Measurements from ENCODE around the gene TRPV2.
A peak's percentile ranks its signal among the peaks of the same experiment; 100 is the strongest.
"Not testable (repeated sequence)": the region's sequence is repeated elsewhere in the genome, so short reads cannot be mapped to it uniquely, and the experiment has no call there.

The TRPV2 gene, protein sequence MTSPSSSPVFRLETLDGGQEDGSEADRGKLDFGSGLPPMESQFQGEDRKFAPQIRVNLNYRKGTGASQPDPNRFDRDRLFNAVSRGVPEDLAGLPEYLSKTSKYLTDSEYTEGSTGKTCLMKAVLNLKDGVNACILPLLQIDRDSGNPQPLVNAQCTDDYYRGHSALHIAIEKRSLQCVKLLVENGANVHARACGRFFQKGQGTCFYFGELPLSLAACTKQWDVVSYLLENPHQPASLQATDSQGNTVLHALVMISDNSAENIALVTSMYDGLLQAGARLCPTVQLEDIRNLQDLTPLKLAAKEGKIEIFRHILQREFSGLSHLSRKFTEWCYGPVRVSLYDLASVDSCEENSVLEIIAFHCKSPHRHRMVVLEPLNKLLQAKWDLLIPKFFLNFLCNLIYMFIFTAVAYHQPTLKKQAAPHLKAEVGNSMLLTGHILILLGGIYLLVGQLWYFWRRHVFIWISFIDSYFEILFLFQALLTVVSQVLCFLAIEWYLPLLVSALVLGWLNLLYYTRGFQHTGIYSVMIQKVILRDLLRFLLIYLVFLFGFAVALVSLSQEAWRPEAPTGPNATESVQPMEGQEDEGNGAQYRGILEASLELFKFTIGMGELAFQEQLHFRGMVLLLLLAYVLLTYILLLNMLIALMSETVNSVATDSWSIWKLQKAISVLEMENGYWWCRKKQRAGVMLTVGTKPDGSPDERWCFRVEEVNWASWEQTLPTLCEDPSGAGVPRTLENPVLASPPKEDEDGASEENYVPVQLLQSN

DNA sequence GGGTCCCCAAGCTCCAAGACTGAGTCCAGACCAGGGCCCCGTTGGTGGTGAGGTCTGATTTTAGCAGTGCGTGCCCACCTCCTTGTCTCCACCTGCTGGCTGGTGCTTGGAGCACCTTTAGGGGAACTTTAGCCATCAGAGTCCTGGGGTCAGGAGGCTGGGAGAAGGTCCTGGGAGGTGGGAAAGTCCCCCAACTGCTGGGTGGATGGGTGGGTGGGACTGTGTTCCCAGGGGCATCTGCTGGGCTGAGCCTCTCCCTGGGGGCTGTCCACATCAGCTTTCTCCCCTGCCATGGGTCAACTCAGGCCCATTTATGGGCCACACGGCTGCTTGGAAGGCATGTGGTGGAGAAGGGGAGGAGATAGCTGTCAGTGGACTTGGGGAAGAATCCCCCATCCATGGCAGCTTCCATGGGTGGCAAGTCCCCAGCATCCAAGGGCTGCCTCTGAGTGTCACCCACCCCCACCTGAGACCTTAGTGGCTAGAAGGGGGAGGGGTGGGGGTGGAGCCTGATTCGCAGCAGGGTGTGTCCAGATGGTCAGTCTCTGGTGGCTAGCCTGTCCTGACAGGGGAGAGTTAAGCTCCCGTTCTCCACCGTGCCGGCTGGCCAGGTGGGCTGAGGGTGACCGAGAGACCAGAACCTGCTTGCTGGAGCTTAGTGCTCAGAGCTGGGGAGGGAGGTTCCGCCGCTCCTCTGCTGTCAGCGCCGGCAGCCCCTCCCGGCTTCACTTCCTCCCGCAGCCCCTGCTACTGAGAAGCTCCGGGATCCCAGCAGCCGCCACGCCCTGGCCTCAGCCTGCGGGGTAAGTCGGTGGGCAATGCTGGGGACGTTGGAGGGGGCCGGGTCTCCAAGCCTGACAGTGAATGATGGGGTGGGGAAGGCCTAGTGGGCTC is at the start of gene TRPV2:
TSS of gene TRPV2 (plus strand) at position 541 of the 894 bp plus-strand sequence. CDS start 2,098 bp downstream, outside the sequence.
- peak; percentile 54 for DNase-seq

DNA sequence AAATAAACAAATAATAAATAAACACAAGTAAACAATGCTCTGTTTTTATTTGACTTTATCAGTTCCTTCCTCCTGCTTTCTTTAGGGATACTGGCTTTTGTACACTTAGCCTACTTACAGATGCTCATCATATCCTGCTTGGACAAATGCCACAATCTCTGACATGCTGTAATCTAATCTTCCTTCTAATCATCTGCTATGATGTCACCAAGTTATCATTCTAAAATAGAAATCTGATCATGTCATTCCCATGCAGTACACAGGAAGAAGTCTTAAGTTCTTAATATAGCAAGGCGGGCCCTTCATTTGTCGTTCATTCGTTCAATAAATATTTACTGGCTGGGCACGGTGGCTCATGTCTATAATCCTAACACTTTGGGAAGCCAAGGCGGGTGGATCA is 43.6 kb upstream of the TRPV2 start:
- peak; percentile 61 for DNase-seq

DNA sequence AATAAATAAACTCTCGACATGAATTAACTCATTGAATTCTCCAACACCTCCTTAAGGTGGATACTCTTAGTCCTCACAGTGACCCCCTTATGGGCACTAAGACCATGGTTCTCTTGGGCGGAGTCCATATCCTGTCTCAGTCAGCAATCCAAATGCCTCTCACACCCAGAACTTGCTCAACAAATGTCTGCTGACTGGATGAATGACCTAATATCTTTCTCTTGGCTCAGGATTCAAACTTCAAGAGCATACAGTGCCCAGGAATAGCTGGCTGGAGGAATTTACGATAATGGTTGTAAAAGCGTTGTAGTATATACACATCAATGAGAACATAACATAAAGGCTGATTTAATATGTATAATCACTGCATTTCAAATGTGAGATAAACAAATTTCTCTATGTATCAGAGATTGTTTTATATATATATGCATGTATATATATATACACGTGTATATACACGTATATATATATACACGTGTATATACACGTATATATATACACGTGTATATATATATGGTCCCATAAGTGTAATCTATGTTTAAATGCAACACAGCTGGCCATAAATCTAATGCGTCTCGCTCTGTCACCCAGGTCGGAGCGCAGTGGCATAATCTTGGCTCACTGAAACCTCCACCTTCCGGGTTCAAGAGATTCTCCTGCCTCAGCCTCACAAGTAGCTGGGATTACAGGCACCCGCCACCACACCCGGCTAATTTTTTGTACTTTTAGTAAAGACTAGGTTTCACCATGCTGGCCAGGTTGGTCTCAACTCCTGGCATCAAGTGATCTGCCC is 41.0 kb upstream of the TRPV2 start:
- peak; percentile 46 for DNase-seq

DNA sequence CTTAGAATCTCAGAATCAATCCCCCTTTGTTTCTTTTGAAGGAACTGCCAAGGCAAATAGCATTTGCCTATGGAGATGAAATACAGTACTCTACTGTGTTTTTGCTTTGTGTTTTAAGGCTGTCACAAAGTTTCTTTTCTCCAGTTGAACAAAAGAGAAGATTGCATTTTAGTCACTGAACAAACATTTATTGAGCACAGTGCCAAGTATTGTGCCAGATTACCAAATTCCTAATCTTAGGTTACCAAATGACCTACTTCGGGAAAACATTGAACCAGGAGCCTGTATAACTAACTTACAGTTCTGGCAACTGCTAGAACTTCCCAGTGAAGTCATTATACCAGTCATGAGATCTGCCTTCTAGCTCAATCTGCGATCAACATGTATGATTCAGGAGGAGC is 37.4 kb upstream of the TRPV2 start:
- DNase-seq: no peak

DNA sequence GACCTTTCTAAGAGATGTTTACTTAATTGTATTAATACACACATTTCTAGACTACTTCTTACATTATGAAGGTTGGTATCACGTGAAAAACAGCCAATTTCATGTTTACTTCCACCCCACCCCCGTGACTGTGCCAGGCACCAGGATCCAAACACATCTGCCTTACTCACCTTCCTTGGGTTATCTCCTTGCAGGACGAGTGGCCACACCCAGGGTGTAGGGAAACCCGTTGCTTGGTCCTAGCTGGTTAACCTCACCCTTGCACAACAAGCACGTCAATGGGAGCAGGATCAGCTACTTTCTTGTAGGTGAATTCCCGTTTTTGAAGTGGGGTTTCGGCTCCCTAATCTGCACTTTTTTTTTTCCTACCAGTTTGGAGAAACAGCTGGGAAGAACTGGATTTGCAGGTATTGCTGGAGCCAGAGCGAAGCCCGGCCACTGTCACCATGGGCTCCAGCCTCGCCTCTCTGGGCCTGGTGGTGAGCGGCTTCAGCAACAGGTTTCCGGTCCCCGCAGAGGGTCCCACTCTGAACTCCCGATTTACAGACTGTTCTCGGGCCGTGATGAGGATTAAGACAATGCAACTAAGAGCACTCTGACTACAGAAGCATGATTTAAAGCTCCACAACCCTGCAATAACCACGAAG is 36.6 kb upstream of the TRPV2 start:
- no peak for DNase-seq

DNA sequence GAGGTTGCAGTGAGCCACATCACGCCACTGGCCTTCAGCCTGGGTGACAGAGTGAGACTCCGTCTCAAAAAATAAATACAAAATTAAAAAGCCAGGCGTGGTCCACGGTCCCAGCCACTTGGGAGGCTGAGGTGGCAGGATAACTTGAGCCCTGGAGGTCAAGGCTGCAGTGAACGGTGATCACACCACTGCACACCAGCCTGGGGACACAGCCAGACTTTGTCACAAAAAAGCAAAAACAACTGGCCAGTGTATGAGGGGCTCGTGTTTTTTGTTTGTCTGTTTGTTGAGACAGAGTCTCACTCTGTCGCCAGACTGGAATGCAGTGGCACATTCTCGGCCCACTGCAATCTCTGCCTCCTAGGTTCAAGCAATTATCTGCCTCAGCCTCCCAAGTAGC is 35.7 kb upstream of the TRPV2 start:
- no peak for DNase-seq

DNA sequence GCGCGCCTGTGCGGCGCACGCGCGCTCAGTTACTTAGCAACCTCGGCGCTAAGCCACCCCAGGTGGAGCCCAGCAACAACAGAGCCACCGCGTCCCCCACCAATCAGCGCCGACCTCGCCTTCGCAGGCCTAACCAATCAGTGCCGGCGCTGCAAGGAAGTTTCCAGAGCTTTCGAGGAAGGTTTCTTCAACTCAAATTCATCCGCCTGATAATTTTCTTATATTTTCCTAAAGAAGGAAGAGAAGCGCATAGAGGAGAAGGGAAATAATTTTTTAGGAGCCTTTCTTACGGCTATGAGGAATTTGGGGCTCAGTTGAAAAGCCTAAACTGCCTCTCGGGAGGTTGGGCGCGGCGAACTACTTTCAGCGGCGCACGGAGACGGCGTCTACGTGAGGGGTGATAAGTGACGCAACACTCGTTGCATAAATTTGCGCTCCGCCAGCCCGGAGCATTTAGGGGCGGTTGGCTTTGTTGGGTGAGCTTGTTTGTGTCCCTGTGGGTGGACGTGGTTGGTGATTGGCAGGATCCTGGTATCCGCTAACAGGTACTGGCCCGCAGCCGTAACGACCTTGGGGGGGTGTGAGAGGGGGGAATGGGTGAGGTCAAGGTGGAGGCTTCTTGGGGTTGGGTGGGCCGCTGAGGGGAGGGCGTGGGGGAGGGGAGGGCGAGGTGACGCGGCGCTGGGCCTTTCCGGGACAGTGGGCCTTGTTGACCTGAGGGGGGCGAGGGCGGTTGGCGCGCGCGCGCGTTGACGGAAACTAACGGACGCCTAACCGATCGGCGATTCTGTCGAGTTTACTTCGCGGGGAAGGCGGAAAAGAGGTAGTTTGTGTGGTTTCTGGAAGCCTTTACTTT is 34.5 kb upstream of the TRPV2 start, which contains the start of gene UBB:
TSS of gene UBB (plus strand) at position 452 of the 856 bp plus-strand sequence. CDS start 817 bp downstream, outside the sequence.
- DNase-seq: peak; percentile 97

DNA sequence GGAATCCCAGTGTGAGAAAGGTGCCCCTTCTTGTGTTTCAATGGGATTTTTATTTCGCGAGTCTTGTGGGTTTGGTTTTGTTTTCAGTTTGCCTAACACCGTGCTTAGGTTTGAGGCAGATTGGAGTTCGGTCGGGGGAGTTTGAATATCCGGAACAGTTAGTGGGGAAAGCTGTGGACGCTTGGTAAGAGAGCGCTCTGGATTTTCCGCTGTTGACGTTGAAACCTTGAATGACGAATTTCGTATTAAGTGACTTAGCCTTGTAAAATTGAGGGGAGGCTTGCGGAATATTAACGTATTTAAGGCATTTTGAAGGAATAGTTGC is 33.9 kb upstream of the TRPV2 start:
- peak; percentile 78 for DNase-seq

DNA sequence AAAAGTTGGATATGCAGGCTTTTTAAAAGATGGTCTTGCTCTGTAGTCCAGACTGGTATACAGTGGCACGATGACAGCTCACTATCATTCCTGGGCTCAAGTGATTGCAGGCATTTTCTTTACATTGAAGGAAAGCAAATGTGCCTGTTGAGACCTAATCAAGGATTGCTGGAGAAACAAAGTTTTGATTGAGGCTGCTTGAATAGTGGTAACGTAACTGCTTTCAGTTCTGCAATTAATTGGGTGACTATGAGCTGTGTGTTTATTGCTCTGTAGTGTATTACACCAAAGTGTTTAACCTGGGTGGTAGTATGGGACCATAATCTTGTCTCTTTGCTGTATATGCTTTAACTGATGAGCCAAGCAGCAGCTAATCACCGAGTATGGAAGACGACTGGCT is 32.2 kb upstream of the TRPV2 start:
- DNase-seq: peak; percentile 42

DNA sequence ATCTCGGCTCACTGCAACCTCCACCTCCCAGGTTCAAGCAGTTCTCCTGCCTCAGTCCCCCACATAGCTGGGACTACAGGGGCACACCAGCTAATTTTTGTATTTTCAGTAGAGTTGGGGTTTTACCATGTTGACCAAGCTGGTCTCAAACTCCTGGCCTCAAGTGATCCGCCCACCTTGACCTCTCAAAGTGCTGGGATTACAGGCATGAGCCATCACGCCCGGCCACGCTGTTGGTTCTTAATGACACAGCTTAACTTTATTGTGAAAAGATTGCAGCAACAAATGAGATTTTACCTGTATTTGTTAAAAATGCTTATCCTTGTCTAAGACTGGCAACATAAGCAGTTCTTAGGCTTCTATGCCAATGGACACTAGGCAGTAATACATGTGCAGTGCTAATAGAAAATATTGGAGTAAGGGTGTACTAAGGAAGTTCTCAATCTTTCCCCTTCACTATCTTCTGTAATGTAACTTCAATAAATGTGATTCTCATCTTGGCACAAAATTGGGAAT is 31.5 kb upstream of the TRPV2 start:
- no peak for DNase-seq

DNA sequence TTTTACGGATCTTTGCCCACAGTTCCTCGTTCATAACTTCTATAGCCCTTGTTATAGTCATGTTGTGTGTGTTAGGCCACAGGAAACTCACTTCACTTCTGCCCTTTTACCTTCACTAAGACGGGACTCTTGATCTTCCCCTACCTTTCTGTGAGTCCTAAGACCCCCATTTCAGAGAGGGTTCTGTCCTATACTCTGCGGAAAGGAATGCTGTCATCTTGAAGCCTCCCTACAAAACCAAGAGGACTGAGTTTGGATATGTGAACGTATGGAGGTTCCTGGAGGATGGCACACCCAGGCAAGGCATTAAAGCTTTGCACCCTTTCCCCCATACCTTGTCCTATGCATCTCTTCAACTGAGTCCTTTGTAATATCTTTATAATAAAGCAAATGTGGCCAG is 30.8 kb upstream of the TRPV2 start:
- no peak for DNase-seq

DNA sequence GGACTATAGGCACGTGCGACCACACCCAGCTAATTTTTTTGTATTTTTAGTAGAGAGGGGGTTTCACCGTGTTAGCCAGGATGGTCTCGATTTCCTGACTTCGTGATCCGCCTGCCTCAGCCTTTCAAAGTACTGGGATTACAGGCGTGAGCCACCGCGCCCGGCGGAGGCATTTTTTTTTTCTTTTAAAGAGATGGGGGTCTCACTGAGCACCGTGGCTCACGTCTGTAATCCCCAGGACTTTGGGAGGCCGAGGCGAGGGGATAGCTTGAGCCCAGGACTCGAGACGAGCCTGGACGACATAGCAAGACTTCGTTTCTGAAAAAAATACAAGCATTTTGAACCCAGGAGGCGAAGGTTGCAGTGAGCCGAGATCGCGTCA is 29.3 kb upstream of the TRPV2 start:
- not testable (repeated sequence) for DNase-seq

DNA sequence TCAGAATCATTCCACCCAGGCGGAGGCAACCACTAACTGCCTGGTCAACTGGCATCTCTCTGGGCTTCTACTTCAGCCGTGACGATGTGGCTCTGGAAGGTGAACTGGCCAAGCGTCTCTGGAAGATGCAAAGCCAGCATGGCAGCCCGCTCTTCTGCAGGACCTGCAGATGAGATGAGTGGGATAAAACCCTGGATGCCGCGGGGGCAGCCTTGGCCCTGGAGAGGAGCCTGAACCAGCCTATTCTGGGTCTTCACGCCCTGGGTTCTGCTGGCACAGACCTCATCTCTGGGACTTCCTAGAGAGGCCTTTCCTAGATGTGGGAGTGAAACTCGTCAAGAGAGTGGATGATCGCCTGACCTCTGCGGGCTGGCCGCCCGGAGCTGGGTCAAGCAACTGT is 23.9 kb upstream of the TRPV2 start:
- no peak for DNase-seq

DNA sequence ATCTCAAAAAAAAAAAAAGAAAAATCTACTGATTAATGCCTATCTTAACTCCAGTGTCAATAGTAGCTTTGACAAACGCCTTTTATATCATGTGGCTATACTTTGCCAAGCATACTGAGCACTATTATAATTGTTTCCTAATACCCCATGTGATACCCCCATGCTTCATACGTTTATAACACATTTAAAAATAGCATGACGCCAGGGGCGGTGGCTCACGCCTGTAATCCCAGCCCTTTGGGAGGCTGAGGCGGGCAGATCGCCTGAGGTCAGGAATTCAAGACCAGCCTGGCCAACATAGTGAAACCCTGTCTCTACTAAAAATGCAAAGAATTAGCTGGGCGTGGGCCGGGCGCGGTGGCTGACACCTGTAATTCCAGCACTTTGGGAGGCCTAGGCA is 22.9 kb upstream of the TRPV2 start:
- not testable (repeated sequence) for DNase-seq

DNA sequence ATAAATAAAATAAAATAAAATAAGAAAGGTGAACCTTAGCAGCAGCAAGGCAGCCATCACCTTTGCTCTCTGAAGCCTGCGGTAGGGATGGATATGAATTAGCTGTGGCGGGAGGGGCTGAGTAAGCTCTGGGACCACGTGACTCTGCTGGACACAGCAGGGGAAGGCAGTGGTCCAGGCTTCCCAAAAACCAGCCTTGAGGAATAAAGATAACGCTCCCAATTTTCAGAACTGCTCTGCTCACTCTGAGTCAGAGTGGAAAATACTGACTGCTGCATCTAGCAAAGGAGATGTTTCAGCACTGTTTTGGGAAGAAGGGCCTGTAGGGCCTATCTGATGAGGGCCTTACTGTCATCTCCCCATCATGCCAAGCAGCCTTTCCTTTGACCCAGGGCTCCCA is 19.5 kb upstream of the TRPV2 start:
- DNase-seq: not testable (repeated sequence)

DNA sequence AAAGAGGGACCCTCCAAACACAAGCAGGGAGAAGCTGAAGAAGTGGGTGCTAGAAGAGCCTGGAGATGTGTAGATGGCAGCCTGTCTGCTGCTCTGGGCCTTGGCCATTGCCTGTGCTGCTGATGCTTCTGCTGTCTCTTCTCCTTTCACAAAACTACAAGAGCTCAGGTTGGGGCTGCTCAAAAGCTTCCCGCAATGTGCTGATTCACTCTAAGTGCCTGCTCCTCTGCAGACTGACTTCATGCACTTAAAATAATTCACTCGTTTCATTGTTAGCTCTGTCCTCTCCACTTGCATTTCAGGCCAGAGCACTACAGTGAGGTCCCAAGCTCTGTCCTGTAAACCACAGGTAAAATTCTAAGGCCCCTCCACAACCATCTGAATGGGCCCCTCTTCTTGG is 18.7 kb upstream of the TRPV2 start:
- DNase-seq: not testable (repeated sequence)

DNA sequence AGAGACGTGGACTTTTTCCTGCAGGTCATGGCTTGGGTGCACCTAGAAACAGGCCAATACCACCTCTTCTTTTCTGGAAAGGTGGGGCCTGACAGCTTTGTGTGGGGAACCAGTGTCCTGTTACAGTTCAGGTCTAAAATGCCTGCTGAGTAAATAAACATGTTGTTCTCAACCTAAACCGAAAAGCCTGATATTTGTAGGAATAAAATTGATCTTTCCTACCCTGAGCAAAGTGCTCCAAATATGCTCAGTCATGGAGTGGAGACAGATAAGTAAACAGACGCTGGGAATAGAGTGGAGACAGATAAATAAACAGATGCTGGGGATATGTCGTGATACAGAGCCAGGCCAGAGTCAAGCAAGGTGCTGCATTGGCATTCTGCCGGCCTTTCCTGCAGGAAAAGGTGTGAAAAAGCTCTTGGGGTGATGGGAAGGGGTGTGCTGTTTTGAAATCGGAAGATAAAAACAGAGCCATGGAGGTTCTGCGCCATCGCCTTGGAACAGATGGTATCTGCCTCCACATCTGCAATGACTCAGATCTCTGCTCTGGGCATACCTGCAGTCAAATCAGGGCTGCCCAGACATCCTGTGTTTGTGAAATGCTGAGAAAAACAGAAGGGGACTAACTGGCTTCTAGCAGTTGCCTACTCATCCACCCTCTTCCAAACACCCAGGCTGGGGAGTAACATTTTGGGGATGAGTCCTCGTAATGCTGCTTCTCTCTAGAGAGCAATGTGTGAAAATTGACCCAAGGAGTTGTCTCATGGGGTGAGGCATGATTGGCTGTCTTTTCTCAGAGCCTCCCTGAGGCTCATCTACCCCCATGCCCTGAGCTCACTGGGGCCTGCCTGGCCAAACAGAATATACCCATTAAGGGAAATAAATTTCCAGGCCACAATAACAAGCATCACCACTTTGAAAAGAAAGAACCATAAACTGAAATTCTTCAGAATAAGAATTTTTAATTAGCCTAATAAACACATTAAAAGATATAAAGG is 16.8 kb upstream of the TRPV2 start:
- DNase-seq: no peak

DNA sequence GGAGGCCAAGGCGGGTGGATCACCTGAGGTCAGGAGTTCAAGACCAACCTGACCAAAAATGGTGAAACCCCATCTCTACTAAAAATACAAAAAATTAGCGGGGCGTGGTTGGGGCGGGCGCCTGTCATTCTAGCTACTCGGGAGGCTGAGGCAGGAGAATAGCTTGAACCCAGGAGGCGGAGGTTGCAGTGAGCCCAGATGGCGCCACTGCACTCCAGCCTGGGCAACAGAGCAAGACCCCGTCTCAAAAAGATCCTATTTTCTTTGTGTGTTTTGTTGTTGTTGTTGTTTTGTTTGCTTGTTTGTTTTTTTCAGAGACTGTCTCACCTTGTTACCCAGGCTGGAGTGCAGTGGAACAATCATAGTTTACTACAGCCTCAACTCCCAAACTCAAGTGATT is 11.5 kb upstream of the TRPV2 start:
- DNase-seq: not testable (repeated sequence)

Measured in suppressor macrophage treated with lipopolysaccharide for 4 hours (primary cell).